ENCODE measurements around the gene RSPH6A.

The RSPH6A gene

GRCh38 chr19:45825263-45825605 is 10.1 kb upstream of the RSPH6A start:
- DNase-seq (ENCODE audit: low read depth in 2 of 2), result no peak

DNA sequence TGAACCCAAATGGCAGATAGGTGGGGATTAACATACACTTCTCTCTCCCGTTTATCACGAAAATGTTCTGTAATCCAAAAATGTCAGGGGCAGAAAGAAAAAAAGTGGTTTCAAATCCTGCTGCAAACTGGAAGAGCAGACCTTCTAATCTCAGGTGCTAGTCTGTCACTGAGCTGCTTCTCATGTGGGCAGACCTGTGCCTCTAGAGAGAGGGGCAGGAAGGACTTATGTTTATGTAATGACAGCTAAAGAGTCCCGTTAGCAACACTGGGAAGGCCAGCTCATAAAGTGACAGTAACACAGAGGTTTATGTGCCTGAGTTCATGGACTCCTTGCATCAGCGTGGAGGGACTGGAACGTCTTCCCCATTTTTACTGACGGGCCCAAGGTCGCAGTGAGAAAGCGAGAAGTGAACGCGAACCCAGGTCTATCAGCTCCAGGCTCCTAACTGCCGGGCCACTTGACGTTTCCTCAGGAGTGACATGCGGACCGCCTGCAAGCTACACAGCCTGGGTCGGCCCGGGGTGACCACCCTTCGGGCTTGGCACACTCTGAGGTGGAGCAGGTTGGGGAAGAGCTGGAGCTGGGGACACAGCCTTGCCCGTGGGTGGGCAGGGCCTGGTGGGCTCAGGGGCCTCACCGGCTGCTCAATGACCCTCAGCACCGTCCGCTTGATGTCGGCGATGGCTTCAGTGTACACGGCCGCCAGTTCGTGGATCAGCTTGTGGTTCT is 9.6 kb upstream of the RSPH6A start:
- DNase-seq (ENCODE audit: low read depth in 2 of 2), result no peak

DNA sequence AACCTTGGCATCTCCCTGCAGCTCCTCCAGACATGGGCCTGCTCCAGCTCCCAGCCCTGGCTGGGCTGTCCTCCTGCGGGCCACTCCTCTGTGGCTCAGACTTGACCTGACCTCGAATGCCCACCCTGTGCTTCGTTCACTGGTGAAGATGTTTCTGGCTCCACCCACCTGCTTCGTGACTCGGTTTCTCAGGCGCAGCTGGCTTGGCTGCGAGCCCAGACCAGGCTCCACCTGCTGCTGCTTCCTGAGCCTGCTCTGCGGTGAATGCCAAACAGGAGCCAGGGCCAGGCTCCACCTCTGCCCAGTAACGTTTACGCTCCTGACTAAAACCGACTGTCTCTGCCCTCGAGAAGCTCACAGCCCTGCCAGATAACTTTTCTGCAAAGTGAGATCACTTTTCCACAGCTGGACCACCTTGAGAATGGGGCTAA is 8.9 kb upstream of the RSPH6A start:
- DNase-seq (ENCODE audit: low read depth in 2 of 2), result no peak

DNA sequence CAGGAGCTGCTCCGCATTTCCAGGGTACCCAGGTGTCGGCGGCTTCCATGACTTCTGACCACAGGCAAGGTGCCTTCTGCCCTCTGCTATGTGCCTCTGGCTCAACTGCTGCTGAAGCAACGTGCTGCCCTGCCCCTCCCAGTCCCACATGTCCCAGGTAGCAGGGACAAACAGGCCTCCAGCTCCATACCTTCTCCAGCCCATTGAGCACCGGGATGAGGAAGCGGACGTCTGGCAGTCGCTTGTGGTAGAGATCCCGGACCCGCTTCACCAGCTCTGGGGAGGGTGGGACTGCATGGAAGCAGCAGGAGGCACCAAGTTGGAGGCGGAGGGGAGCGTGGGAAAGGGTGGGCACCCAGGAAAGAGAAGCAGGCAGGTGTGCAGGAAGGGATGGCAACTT is 8.1 kb upstream of the RSPH6A start:
- DNase-seq (ENCODE audit: low read depth in 2 of 2), result no peak

GRCh38 chr19:45822716-45823115 is 7.6 kb upstream of the RSPH6A start:
- DNase-seq (ENCODE audit: low read depth in 2 of 2), result no peak

DNA sequence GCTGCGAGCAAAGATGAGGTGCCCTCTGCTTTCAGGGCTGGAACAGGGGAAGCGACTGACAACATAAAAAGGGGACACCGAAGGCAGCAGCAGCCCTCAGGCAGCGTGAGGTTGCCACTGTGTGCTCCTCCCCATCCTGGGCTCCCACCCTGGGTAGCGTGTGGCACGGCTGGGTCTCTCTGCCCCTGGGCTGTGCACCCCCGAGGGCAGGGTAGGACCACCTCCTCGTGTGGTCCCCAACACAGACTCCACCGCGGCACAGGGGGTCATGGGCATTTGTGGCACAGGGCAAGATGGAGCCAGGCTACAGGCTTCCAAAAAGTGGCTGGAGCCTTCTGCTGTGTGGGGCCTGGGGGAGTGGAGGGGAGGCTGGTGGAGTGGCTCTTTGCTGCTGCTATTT is 6.5 kb upstream of the RSPH6A start:
- no peak for DNase-seq (ENCODE audit: low read depth in 2 of 2)

GRCh38 chr19:45821103-45821521 is 6.0 kb upstream of the RSPH6A start:
- DNase-seq (ENCODE audit: low read depth in 2 of 2), result no peak

GRCh38 chr19:45820413-45821102 is 5.5 kb upstream of the RSPH6A start:
- DNase-seq (ENCODE audit: low read depth in 2 of 2), result no peak

GRCh38 chr19:45819769-45820168 is 4.7 kb upstream of the RSPH6A start:
- no peak for DNase-seq (ENCODE audit: low read depth in 2 of 2)

DNA sequence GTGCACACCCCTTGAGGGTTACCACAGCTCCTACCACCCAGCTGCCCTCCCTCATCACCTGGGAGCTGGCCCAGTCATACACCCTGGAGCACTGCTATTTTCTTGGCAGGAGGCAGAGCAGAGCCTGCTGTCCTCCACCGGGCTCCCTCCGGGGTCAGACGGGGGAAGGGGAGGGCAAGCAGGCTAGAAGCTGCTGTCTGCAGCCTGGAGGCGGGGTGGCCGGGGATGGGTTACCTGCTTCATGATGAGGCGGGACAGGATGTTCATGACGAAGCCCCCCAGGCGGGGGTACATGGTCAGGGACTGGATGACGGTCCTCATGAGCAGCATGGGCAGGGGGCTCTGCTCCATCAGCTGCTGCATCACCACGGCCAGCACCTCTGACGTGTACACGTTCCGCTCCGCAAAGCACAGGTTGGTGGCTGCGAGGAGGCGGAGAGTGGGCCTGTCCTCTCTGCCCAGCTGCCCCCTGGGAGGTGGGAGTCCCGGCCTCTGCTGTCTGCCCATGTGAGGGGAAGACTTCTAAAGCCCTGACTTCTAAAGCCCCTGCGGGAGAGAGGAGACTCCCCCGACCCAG is 2.7 kb upstream of the RSPH6A start:
- DNase-seq (ENCODE audit: low read depth in 2 of 2), result no peak

- peak; percentile 95 to 96 for DNase-seq (ENCODE audit: low read depth in 2 of 2)
Measured at GRCh38 chr19:45817010-45817724, 2.1 kb upstream of the RSPH6A start.

GRCh38 chr19:45816236-45817009 is 1.3 kb upstream of the RSPH6A start:
- no peak for DNase-seq (ENCODE audit: low read depth in 2 of 2)

- DNase-seq (ENCODE audit: low read depth in 2 of 2), result no peak
Measured at GRCh38 chr19:45815481-45816216, 541 bp upstream of the RSPH6A start.

GRCh38 chr19:45814166-45814780 is 835 bp downstream of the RSPH6A start:
- no peak for DNase-seq (ENCODE audit: low read depth in 2 of 2)

DNA sequence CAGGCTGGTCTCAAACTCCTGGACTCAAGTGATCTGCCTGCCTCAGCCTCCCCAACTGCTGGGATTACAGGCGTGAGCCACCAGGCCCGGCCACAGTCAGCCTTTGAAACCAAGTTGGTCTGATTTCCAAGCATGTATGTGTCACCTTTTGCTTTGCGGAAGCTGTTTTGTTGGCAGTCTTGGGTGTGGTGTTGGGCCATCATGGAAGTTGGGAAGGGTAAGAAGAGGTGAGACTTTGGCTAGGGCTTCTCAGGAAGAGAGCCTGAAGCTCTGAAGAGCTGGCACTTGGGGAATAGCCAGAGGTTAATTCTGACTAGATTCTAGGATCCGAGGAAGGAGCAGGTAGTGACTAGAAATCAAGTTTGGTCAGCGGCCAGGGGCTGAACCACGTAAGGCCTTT is 2.8 kb downstream of the RSPH6A start:
- no peak for DNase-seq (ENCODE audit: low read depth in 2 of 2)

- DNase-seq (ENCODE audit: low read depth in 2 of 2), result no peak
Measured at GRCh38 chr19:45809643-45810159, 5.4 kb downstream of the RSPH6A start.

- no peak for DNase-seq (ENCODE audit: low read depth in 2 of 2)
Measured at GRCh38 chr19:45805719-45806118, 9.4 kb downstream of the RSPH6A start.

GRCh38 chr19:45804959-45805230 is 10.2 kb downstream of the RSPH6A start:
- no peak for DNase-seq (ENCODE audit: low read depth in 2 of 2)

- DNase-seq (ENCODE audit: low read depth in 2 of 2), result no peak
Measured at GRCh38 chr19:45804140-45804958, 10.8 kb downstream of the RSPH6A start.

Measured in stimulated activated CD4-positive, alpha-beta T cell treated with anti-CD3 and anti-CD28 coated beads, Interleukin-1b, Interleukin-23, amount 100 ng/mL, for 4 hours (primary cell).